HG03460 (cell line): ENCODE data around the gene ANXA5.
A peak's percentile ranks its signal among the peaks of the same experiment; 100 is the strongest.

Experiments
- ATAC-seq: cut with Tn5 transposase; IDR thresholded peaks from one replicate; pipeline ENCODE4 v1.9.1; 2021; ENCODE audit not compliant: unreplicated experiment

ANXA5 gene

DNA sequence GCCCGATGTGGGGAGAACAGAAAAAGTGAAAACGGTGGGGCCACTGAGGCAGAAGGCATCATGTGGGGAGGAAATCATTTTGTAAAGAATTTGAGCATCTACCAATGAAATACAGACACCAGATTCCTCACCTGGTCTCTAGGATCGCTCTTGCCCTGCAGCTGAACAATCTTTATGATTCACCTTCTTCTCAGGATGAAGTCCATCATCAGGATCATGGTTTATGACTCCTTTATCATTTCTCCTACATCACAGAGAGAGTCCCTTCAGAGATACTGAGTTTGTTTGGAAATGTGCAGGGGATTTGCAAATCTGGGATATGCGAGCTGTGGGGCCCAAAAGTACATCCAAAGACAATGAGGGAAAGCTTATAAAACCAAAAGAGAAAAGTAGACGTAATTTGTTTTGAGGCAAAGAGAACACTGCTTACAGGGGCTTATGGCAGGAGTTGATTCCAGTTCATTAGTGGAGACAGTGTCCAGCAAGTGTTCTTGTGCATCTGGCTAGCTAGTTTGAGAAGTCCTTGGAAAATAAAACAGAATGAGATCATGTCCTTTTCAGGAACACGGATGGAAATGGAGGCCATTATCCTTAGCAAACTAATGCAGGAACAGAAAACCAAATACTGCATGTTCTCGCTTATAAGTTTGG, 15.3 kb upstream of the ANXA5 start:
- peak; percentile 7 for ATAC-seq

DNA sequence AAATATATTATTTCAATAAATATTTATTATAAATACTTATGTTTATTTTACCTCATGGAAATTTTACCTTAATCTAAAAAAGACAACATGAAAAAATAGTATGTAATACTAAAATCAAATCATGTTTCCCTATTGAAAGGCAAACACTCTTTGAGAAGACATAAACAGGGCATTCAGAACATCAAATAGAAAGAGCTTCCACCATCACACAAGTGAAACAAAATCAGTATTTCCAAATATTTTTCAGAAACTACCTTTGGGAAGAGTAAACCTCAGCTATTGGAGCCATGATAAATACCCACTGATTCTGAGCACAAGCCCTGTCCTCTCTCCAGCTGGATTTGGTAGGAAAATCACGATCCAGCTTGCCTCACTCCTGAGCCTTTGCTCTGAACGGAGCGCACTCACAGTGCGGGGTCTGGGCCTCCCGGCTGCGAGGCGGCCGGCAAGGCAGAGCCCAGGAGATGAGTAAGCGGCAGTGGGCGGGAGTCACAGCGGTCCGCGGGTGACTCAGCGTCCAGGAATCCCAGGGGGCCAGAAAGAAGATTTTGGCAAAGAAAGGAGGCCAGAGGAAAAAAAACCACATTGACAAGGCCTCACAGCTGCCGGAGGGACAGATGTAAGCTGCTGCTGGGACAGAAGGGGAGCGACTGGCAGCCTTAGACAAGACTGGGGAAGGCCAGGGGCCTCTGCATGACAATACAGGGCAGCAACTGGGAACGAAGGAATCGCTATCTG, 14.7 kb upstream of the ANXA5 start:
- ATAC-seq, result peak; percentile 91

DNA sequence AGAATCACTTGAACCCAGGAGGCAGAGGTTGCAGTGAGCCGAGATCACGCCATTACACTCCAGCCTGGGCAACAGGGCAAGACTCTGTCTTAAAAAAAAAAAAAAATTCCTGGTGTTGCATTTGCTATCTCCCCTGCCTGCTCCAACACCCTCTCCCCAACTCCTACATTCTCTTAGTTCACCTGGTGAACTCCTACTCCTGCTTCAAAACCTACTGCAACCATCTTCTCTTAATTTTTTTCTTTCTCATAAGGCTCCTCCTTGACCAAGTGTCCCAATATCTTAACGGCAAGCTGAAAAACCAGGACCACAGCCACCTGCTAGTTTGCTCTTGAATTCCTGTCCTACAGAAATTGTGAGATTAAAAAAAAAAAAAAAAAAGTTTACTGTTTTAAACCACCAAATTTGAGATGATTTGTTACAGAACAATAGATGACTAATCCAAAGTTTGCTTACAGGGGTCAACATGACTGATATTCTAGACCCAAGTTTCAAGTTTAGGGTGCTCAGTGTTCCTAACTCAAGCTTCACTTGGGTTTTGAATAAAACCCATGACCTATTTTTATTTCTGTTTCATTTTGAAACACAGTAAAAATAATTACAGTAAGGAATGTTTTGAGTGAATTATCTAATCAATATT, 13.1 kb upstream of the ANXA5 start:
- no peak for ATAC-seq

DNA sequence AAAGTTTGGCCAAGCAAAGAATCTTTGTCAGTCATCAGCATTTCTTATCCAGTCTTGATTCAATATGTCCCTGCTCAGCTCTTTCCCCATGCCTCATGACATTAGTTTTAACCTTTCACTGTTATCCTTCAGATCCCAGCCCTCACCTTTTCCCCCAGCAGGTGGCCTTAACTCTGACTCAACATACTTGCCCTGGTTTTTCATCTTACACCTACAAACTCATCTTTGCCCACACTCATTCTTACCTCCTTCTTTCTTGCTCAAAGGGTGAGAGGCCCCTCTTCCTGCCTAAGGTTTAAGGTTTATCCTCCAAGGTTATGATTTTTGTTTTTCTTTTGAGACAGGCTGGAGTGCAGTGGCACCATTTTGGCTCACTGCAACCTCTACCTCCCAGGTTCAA, 10.6 kb upstream of the ANXA5 start:
- ATAC-seq, result no peak

DNA sequence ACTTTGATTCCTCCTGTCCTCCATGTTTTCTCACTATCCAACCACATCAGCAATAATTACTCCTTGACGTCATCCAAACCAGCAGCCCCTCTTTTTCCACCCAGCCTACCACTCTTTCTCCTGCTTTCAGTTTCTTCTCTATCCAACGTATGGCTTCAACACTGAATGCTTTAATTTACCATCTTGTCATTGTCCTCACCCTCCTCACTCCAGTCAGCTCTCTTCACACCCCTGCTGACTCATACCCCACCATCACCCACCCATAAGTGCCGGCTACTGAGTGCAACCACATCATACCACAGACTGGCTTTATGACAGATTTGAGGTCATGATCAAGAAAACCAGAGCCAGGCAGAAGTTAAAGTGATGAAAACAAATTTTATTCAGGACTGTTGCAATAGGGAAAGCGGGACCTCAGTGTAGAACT, 9.8 kb upstream of the ANXA5 start:
- no peak for ATAC-seq

DNA sequence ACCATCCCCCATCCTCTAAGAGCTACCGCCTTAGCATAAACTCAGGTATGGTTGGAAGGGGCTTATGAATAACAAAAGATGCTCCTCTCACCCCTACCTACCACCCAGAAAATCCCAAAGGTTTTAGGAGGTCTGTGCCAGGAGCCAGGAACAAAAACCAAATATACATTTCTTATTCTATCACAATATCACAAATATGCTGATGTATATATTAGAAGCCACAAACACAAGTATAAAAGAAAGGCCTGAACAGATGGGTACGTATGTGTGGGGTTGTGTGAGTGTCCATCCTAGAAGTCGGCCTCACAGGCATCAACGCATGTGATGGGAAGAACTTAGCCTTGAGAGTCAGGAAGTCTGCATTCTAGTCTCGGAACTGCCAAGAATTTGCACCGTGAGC, 8.7 kb upstream of the ANXA5 start:
- no peak for ATAC-seq

DNA sequence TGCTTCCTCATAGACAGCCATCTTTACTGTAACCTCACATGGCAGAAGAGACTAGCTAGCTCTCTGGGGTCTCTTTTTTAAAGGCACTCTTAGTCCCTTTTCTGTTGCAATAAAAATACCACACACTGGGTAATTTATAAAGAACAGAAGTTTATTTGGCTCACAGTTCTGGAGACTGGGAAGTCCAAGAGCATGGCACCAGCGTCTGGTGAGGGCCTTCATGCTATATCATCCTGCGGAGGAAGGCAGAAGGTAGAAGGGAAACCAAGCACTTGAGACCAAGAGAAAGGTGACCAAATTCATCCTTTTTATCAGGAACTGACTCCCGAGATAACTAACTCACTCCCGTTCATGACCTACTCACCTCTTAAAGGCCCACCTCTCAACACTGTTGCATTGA, 5.4 kb upstream of the ANXA5 start:
- ATAC-seq, result no peak

DNA sequence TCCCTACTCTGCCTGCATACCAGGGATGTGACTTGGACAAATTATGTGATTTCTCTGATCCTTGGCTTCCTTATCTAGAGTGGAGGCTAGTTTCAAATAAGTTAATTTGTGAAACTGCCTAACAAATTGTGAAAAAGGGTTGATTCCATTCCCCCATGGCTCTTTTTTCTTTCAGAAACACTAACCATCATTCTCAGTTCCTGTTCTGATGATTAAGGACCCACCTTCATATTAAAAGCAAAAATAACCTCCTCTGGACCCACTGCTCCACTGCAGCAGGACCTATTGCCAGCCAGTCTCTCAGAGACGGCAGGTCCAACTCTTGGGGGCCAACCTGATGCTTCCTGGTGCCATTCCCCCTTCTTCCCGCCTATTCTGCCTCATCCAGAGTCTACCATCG, 4.5 kb upstream of the ANXA5 start:
- no peak for ATAC-seq

DNA sequence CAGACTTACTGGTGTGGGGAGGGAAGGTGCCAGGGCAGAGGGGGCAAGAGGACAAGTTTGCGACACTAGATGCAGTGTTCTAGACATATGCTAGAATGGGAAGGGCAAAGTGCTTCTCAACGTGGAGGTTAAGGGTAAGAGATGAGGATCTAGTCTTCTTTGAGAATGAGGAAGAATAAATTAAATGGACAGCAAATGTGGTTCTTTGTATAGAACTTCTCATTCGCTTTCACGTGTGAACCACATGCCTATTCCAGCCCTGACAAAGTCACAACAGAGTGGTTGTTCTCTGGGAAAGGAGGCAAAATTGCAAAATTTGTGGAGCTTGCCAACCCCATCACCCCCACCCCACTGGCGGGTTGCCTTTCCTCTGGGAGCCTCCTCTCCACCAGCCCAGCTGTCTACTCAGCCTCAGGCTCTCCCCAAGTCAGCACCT, 1.5 kb upstream of the ANXA5 start:
- ATAC-seq, result no peak

DNA sequence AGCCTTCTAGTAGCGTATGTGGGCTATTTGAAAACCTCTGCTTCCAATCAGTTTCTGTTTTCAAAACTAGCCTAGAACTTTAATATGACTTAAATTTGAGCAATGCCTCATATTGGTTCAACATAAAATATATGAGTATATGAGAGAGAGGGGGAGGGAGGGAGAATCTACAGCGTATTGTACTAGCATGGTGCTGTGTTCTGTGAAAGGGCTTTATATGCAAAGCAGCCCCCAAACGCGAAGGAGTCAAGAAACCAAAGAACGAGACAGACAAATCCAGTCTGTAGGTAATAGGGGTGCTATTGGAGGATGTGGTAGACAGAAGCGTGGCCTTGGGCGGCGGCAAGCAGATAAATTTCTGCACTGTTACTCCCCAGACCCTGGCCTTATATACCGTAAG, 784 bp upstream of the ANXA5 start:
- ATAC-seq, result peak; percentile 13

DNA sequence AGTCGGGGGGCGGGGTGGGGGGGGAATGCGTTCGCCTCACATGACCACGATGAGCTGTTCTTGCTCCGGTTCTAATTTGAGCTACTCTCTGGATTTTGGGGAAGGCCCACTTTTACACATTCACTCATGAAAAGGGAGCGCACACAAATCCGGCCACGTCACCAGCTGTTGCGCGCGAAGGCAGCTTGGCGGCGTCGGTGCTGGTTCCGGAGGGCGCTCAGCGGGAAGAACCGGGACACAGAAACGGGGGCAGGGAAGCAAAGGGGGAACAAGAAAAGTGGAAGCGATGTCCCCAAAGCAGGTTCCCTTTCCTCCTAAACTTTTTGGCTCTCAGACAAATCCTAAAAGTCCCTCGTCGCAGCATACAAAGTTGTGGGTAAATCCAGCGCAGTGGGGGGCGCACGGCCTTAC, 605 bp downstream of the ANXA5 start:
- peak; percentile 31 for ATAC-seq

DNA sequence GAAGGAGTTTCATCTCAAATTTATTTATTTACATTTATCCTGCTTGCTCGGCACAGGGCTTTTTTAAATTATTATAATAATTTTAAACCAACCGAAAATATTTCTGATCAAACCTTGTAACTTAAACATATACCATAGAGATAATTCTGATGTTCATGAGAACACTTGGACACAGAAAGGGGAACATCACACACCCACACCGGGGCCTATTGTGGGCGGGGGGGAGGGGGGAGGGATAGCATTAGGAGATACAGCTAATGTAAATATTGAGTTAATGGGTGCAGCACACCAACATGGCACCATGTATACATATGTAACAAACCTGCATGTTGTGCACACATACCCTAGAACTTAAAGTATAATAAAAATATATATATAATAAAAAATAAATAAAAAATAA, 2.9 kb downstream of the ANXA5 start:
- ATAC-seq, result no peak

DNA sequence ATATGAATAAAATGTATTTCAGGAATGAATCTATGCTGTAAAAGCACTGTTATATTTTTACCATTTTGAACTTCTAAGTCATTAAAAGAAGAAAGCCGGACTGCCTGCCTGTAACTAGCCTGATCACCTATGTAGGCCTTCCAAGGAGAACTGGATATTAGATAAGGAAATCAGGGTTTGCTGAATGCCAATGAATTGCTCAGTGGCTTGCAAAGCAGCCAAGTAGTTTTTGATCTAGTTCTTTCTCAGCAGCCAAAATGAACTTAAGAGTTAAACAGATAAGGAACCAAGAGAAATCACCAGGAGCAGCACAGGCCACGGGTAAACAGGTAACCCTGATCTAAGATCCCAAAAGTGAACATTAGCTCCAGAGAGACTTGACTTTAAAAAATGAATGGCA, 3.3 kb downstream of the ANXA5 start:
- ATAC-seq, result no peak

DNA sequence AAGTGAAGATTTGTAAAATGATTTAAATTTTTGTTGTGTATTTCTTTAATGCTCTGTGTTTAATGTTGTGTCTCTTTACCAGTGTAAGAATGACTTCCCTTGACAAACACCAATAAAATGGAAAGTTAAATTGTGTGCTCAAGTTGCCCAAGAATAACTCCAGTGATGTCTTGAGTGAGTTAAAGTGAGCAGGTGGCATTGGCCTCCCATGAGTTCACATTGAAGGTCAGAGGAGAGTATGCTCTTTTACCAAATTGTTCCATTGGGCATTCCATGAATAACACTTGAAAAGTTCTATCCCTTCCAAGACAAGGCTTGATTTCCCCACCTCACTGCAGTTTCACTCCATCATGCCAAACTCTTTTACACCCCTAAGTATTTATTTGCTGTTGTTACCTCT, 4.5 kb downstream of the ANXA5 start:
- ATAC-seq, result no peak

DNA sequence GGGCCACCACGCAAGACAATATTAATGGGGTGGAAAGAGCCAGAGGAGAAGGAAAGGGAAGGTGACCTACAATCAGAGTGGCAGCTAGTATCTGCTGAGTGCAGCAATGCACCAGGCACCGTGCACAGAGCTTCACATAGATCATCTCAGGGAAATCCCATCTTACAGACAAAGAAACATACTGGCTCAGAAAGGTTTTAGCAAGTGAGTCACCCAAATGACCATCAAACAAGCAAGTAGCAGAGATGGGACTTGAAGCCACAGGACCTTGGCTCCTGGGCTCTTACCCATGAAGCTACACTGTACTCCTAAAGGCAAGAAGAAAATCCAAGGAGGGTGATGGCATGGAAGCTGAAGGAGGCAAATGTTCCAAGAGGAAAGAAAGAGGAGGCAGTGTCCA, 6.8 kb downstream of the ANXA5 start:
- peak; percentile 57 for ATAC-seq

DNA sequence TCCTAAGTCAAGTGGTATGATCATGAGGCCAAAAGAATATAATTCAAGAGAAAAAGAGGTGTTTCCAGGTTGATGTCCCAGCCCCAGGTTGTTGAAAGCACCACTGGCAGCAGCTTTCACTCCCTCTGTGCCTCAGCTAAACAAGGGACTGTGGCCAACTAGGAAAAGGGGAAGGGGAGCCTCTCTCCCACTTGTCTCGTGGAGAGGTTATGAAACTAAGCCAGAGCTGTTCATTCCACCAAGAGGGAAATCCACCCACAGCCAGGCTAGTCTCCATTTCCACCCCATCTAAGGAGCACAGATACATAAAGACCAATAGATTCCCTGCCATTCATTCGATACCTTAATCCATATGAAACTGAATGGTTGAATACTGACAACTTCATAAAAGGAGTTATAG, 8.1 kb downstream of the ANXA5 start:
- no peak for ATAC-seq

DNA sequence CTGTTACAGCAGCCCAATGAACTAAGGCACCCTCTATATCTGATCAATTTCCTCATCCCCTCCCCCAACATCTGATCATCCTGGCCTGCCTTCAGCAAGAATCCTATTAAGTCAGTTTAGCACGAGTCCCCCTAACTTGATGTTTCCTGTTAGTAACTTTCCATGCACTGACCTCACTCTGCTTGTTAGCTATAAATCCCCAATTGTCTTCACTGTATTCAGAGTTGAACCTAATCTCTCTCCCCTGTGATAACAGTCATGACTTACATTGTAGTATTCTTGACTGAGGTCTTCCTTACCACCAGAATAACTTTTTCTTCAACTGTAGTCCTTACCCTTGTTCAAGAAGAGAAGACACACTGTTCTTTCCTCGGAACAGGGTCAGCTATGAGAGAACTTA, 8.5 kb downstream of the ANXA5 start:
- ATAC-seq, result no peak

DNA sequence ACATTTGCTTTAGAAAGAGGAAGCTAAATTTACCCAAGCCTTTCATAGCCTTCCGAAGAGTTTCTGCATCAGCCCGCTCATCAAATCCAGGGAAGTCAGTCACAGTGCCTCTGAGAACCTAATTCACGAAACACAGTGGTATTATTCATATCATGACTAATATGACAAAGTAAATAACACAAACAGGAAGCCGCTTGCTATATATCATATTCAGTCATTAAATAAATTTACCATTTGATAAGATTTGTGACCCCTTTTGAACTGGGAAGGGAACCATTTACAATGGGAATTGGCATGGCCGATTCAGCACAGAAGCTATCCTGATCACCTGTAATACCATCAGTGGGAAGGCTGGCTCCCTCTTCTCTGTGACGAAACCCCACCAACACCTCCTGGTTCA, 10.5 kb downstream of the ANXA5 start:
- ATAC-seq, result no peak

DNA sequence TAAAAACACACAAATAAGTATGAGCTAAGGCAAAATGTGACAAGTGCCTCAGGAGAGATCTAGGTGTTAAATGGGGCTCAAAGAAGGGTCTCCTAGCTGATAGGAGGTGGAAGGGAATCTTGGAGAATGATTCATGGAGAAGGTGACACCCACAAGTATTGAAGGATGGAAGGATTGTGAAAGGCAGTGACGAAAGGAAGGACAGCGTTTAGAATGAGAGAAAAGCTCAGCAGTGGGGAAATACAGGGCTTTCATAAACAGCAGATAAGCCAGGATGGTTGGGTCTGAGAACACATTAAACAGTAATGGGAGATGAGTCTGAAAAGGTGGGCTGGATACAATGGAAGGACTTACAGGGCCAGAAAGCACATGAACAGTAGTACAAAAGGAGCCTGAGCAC, 11.5 kb downstream of the ANXA5 start:
- no peak for ATAC-seq

DNA sequence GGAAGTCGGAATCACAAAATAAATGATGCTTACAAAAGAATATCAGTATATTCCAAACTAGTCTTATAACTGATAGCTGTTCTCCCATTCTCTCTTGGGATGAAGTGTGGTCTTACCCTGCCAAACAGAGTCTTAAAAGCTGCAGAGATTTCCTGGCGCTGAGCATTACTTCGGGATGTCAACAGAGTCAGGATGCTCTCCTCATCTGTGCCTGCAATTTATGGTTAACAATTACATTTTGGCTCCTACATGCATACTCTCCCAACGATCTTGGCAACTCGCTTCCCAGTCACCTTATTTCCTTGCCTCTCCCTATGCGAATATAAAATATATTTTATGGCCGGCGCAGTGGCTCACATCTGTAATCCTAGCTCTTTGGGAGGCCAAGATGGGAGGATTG, 12.2 kb downstream of the ANXA5 start:
- ATAC-seq, result no peak

DNA sequence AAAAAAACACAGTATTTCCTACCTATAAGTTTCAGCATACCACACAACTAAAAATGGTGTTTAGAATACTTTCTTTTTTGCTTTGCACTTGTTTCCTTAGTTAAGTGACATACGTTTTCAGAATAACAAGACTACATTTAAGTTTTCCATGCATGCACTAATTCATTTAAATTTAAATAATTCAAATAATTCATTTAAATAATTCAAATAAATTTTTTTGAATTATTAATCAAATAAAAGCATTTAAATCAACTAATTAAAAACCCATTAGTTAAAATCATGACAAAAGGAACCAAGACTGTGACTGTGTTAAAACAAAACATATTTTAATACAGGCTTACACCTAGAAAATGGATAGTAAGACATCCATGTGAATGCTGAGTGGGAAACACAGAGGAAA, 12.8 kb downstream of the ANXA5 start:
- ATAC-seq, result no peak

DNA sequence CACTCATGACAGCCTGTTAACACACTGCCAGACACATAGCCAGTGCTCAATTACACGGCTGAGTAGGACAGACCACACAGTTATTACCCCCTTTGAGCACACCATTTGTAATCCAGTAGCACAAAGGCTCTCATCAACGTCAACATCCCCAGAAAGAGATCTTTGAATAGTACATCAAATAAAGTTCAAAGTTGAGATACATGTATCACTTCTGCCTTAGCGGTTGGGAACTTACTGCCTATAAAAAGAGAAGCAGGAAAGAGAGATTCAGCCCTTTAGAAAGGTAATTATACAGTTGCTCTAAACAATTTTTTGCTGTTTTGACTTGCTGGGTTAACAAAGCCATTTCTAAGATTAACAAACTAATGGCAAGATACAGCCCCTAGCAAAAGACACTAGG, 16.2 kb downstream of the ANXA5 start:
- ATAC-seq, result no peak
